PC-9 (cell line): ENCODE data around the gene SERPINA12.

Experiments used
- EZH2 ChIP-seq: fragments of 200-600 bp; sonication (generic); IDR thresholded peaks from 2 replicates; pipeline ENCODE4 v1.8.0; 2017; ENCODE audit warnings: antibody characterized with exemption, low read depth
- TF ChIP-seq, protein P1 (sequence below): fragments of 200-600 bp; sonication (generic); conservative IDR thresholded peaks from 2 replicates; pipeline ENCODE4 v1.6.1; 2017; ENCODE audit warnings: mixed run types, antibody characterized with exemption, mild to moderate bottlenecking, moderate library complexity

DNA sequence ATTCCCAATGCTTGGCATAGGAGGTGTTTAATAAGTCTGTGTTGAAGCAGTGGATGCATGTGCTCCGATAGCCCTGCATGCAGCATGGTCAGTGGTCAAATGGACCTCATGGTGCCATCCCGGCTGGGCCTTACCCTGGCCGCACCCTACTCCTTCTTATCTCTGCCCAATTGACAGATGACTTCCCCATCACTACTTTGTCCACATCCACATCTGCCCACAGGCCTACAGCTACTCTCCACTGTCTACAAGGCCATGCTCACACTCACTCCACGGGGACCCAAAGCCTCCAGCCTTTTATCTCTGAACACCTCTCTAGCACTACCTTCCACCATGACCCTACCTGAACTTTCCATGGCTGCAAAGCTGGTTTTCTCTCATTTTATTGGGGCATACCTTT is 68.1 kb downstream of the SERPINA12 start:
- TF ChIP-seq EZH2: no peak
- TF ChIP-seq, protein P1, sequence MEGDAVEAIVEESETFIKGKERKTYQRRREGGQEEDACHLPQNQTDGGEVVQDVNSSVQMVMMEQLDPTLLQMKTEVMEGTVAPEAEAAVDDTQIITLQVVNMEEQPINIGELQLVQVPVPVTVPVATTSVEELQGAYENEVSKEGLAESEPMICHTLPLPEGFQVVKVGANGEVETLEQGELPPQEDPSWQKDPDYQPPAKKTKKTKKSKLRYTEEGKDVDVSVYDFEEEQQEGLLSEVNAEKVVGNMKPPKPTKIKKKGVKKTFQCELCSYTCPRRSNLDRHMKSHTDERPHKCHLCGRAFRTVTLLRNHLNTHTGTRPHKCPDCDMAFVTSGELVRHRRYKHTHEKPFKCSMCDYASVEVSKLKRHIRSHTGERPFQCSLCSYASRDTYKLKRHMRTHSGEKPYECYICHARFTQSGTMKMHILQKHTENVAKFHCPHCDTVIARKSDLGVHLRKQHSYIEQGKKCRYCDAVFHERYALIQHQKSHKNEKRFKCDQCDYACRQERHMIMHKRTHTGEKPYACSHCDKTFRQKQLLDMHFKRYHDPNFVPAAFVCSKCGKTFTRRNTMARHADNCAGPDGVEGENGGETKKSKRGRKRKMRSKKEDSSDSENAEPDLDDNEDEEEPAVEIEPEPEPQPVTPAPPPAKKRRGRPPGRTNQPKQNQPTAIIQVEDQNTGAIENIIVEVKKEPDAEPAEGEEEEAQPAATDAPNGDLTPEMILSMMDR: no peak
